Measurements from ENCODE around the gene SLC30A9.

GRCh38 chr4:42050516-42051249 is 60.4 kb downstream of the SLC30A9 start:
- TF ChIP-seq, protein P1, sequence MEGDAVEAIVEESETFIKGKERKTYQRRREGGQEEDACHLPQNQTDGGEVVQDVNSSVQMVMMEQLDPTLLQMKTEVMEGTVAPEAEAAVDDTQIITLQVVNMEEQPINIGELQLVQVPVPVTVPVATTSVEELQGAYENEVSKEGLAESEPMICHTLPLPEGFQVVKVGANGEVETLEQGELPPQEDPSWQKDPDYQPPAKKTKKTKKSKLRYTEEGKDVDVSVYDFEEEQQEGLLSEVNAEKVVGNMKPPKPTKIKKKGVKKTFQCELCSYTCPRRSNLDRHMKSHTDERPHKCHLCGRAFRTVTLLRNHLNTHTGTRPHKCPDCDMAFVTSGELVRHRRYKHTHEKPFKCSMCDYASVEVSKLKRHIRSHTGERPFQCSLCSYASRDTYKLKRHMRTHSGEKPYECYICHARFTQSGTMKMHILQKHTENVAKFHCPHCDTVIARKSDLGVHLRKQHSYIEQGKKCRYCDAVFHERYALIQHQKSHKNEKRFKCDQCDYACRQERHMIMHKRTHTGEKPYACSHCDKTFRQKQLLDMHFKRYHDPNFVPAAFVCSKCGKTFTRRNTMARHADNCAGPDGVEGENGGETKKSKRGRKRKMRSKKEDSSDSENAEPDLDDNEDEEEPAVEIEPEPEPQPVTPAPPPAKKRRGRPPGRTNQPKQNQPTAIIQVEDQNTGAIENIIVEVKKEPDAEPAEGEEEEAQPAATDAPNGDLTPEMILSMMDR (IDR thresholded peaks at IDR 0.05; ENCODE audit: insufficient read depth, low read length, poor library complexity, severe bottlenecking) = no peak
- TF ChIP-seq EZH2phosphoT487 (conservative IDR thresholded peaks at IDR 0.05; ENCODE audit: low read length) = no peak

Data from SU-DHL-6 (cell line).